CD1c-positive myeloid dendritic cell (primary cell): ENCODE data around the gene MAN1B1.
"Not testable (repeated sequence)": the region's sequence is repeated elsewhere in the genome, so short reads cannot be mapped to it uniquely, and the experiment has no call there.

Experiments used
- DNase-seq: peaks from one replicate; pipeline ENCODE4 v3.0.0-alpha.2; 2016; ENCODE audit errors: extremely low spot score

The MAN1B1 gene

GRCh38 chr9:137052998-137053943 lies 33.5 kb upstream of the MAN1B1 start:
- no peak for DNase-seq

GRCh38 chr9:137053944-137054931 lies 32.5 kb upstream of the MAN1B1 start, which contains the start of gene ENTPD2:
Gene ENTPD2 (minus strand): TSS chr9:137054061. CDS start chr9:137053997, 64 bp downstream.
- no peak for DNase-seq

- DNase-seq: no peak
Measured at GRCh38 chr9:137054932-137055384, 31.8 kb upstream of the MAN1B1 start.

DNA sequence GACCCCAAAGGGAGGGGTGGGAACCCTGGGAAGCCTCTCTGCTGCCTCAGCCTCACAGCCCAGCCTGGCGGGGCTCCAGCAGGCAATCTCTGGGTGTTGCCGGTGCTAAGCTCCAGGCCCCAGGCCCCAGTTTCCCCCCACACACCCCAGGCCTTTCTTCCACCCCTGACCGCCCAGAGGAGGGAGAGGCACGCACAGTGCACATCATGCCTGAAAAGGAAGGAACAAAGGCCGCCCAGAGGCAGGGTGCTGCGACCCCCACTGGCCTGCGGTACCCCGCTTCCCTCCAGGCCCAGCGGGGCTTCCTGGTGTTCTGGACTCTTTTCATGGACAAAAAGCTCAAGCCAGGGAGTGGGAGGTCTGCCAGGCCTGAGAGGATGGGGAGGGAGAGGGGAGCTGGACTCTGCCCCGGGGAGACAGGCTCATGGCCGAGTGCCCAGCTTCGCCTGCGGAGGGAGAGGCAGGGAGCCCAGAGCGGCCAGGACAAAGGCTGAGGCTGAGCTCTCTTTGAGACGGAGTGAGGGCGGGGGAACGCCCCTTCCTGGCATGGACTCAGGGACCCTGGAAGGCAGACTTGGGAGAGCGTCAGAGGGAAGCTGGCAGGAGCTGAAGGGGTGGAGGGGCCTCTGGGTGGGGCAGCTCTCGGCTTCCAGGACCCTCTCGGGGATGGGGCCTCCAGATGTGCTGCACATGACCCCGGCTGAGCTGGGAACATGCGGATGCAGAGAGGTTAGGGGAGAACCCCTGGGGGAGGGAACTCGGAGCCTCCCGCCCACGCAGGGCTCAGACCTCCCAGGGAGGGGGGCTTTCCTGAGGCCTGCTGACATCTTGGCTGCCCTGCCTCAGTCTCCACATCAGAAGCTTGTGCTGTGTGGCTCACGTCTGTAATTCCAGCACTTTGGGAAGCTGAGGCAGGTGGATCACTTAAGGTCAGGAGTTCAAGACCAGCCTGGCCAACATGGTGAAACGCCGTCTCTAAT lies 31.1 kb upstream of the MAN1B1 start:
- DNase-seq: no peak

DNA sequence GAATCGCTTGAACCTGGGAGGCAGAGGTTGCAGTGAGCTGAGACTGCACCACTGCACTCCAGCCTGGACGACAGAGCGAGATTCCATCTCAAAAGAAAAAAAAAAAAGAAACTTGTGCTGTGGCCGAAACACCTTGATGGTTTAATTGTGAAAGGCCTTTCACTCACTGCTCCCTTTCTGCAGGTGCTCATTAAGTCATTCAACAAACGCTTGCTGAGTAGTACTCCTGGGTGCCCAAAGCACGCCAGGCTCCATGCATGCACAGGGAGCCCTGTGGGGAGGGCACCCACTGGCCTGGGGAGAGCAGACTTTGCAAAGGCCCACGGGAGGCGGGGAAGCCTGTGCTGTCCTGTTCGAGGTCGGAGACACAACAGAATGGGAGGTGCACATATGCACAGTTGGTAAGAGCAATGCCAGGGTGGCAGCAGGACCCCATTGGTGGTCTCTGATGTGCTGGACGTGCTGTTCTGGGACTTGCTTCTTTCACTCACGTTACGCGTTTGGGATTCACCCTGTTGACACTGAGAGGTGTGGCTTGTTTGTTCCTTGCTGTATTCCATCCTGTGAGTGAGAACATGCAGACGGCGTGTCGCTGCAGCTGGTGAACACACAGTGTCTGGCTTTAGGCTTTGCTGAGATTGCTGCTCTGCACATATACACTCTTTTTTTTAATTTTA lies 29.9 kb upstream of the MAN1B1 start:
- no peak for DNase-seq

DNA sequence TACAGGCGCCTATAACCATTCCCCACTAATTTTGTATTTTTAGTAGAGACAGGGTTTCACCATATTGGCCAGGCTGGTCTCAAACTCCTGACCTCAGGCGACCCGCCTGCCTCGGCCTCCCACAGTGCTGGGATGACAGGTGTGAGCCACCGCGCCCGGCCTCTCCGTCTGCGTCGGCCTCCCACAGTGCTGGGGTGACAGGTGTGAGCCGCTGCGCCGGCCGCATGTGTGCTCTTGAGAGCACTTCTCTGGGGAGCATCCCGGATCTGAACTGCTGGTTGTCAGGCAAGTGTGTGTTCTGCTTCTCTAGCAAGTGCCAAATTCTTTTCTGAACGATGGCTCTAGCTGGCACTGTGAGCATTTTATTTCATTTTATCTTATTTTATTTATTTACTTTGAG lies 29.2 kb upstream of the MAN1B1 start:
- DNase-seq: no peak

DNA sequence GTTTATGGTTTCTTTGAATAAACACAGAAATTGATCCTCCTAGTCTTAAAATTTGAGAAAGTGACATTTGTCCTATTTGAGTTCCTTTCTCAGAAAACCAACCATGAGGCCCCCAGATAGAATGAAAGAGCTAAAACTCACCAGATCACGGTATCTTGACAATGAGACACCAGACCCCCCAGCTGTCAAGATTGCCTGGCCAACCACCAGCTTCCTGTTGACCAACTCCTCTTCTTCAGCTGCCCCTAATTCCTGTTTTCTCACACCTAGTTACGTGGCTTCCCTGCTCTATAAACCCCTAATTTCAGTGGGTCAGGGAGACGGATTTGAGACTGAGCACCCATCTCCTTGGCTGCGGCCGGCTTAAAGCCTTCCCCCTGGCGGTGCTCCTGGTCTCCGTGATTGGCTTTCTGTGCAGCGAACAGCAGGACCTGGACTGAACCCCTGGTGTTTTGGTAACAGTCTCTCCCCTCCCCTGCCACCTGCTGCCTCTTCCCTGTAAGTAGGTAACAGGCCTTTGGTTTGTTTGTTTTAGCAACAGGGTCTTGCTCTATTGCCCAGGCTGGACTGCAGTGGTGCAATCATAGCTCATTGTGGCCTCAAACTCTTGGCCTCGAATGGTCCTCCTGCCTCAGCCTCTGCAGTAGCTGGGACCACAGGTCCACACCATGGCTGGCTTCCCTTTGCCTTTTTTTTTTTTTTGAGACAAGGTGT lies 28.1 kb upstream of the MAN1B1 start:
- DNase-seq: no peak

DNA sequence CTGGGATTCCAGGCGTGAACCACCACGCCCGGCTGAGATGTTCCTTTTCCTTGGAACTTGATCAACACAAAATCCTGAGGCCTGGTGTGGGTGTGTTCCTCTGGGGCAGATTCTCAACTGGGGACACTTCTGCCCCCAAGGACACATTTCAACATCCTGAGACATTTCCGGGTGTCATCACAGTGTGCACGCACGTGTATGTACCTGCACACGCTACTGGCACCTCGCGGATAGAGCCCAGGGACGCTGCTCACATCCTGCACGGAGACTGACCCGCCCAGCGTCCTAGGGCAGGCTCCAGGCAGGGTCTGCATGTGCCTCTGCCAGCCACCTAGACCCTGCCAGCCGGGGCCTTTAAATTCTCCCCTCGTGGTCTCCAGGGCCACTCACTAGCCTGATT lies 24.4 kb upstream of the MAN1B1 start:
- no peak for DNase-seq

DNA sequence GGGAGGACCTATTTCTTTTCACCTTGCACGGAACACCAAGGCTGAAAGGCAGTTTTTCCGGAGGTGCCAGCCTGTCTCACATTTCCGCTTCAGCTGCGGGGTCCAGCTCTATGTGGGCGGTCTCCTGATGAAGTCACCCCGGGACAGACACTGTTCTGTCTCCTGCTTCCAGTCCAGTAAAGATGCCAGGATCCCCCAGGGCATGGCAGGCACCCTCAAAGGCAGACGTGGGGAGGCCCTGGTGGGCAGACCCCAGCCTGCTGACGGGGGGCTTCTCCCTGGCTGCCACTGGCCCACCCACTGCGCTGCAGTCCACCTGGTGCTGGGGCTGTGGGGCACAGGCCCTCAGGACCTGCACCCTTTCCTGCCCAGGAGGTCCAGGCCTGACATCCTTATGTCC lies 24.0 kb upstream of the MAN1B1 start:
- not testable (repeated sequence) for DNase-seq

GRCh38 chr9:137063311-137064026 lies 23.3 kb upstream of the MAN1B1 start:
- no peak for DNase-seq

DNA sequence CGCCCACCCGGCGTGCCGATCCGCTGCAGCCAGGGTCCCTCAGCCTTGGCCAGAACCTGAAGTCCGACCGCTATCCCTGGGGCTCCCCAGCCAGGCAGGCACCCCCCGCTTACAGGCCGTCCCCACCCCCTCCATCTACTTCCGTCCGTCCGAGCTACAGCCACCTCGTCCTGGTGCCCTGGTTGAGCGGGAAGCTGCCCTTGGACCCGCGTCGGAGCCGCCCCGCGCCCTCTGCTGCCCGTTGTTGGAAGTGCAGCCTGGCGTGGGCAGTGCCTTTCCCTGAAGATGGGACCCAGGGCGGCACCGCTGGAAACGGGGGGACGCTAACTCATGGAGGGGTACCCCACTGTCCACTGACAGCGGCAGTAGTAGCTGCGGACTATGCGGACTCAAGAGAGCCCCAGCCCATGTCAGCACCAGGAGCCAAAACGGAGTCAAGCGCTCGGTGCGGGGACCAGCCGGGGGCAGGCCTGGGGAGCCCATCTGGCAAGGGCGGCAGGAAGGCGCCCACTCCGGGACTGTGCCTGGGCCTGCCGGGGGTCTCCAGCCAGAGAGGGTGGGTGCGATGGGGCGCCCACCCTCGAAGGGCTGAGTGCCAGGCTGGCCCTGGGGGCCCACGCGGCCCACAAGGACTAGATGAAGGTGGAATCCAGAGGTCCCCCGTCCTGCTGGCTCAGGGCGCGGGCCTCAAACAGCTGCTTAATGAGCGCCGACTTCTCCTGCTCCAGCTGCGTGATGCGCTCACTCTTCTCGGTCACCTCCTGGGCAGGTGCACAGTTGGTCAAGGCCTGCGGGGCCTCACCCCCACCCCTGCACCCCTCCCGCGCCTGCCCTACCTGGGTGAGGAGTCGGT lies 22.5 kb upstream of the MAN1B1 start:
- DNase-seq: peak; percentile 81

GRCh38 chr9:137064880-137065164 lies 22.0 kb upstream of the MAN1B1 start:
- DNase-seq: no peak

DNA sequence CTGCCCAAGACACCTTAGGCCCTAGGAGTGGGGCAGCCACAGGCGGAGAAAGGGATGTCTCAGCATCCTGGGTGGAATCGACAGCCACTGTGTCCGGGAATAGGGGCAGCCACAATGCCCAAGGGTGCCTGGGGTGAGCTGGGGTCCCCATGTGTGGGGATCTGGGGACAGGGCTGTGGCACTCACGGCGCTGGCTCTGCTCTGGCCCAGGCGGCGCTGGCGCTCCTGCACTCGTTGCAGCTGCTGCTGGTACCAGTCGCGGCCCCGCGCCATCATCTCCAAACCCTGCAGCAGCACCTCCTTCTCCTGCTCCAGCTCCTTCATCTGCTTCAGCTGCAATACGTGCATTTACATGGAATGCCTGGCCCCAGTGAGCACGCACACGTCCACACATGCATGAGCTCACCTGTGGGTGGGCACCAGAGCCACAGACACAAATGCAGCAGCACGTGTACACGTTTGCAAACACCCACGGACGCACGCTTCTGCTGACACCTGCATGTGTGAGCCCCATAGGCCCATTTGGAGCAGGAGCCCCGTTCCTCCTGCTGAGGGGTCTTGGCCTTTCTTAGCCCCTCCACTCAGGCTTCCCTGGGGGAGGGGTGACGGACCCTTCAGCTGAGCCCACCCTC lies 21.3 kb upstream of the MAN1B1 start:
- no peak for DNase-seq

DNA sequence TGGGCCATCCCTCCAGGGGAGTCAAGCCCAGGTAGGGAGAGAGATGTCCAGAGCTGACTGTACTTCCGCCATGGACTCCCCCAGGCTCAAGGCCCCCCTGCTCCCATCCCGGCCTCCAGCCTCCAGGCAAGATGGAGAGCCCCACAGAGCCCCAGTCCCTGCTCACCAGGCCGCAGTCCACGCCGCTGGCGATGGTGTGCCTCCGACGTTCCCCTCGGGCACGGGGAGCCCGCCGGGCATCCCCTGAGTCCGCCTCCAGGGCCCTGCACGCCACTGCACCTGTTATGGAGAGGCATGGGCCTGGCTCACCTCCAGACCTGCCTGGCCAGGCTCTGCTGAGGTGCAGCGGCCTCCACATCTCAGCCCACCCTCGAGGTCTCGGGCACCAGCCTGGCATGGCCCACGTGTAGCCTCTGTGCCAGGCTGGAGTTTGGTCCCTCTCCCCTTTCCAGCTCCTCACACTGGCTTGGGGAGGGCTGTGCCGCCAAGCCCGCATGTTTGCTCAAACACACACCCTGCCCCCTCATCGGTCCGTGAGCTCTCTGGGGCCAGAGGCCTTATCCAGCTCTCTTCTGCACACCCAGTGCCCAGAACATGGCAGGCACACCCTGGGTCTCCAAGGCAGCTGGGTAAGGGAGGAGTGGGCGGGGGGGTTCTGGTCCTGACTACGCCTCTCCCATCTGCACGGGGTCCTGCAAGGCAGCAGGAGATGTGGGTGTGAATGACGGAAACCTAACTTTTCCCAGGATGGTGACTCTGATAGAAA lies 20.5 kb upstream of the MAN1B1 start:
- no peak for DNase-seq

DNA sequence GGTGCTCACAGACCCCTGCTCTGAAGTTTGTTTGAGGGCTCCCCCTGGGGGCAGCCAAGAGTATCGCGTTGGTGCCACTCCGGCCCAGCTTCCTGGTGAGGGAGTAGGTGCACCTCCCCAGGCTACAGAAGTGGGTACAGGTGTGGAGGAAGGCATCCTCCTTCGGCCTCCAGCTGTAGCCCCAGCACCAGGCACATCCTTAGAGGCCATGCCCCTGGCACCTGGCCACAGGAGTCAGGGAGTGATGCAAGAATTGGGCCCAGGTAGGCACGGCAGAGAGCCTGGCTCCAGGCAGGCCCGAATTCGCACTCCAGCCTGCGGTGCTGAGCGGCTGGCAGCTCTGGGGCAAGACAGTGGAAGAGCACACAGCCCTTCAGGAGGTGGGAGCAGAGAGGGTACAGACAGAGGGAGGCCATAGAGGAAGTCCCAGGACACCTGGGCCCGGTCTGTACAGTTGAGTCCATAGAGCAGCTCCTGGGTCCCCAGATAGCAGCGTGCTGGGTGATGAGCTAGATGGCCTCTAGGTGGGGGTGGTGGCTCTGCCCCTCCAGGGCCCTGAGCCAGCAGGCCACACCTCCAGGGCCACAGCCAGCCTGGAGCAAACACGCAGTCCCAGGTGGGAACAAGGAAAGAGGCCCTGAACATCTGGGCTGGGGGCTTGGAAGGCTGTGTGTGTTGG lies 18.8 kb upstream of the MAN1B1 start:
- DNase-seq: peak; percentile 87
